NB4 (cell line): Measurements from ENCODE around the gene ARHGAP15.

Experiments used
- MYC ChIP-seq: IDR thresholded peaks from 2 replicates; pipeline ENCODE4 v1.6.1; 2011; ENCODE audit warnings: low read depth, low read length
- TF ChIP-seq, protein P1 (sequence below): IDR thresholded peaks from one replicate; pipeline ENCODE4 v1.5.1; 2012; ENCODE audit warnings: low read depth, low read length
- TF ChIP-seq, protein P2 (sequence below): IDR thresholded peaks from 2 replicates; pipeline ENCODE4 v1.6.1; 2011; ENCODE audit warnings: low read depth, low read length

DNA sequence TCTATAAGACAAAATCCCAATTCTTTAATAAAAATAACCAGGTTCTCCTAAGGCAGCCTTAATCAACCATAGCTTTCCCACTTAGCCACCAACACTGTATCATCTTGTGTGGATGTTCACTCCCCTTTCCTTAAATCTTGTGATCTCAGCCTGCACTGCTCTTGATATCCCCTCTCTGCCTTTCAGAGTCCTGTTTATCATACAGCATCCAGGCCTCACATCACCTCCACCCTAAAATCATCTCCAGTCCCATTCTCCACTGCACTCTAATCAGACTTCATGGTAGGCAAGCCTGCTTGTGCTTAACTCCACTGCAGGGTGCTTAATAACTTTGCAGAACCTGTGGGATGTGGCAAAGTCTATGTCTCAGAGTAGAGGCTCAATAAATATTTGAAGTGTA is 18.8 kb downstream of the ARHGAP15 start:
- TF ChIP-seq, protein P1, sequence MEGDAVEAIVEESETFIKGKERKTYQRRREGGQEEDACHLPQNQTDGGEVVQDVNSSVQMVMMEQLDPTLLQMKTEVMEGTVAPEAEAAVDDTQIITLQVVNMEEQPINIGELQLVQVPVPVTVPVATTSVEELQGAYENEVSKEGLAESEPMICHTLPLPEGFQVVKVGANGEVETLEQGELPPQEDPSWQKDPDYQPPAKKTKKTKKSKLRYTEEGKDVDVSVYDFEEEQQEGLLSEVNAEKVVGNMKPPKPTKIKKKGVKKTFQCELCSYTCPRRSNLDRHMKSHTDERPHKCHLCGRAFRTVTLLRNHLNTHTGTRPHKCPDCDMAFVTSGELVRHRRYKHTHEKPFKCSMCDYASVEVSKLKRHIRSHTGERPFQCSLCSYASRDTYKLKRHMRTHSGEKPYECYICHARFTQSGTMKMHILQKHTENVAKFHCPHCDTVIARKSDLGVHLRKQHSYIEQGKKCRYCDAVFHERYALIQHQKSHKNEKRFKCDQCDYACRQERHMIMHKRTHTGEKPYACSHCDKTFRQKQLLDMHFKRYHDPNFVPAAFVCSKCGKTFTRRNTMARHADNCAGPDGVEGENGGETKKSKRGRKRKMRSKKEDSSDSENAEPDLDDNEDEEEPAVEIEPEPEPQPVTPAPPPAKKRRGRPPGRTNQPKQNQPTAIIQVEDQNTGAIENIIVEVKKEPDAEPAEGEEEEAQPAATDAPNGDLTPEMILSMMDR: no peak
- no peak for TF ChIP-seq MYC
- TF ChIP-seq, protein P2, sequence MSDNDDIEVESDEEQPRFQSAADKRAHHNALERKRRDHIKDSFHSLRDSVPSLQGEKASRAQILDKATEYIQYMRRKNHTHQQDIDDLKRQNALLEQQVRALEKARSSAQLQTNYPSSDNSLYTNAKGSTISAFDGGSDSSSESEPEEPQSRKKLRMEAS: no peak
